HG02610 (cell line): ENCODE data around the gene ITPRID2.

Experiments used
- ATAC-seq: cut with Tn5 transposase; IDR thresholded peaks from one replicate; pipeline ENCODE4 v1.9.1; 2021; ENCODE audit warnings: mild to moderate bottlenecking, moderate library complexity; ENCODE audit not compliant: unreplicated experiment

Gene ITPRID2

GRCh38 chr2:181879295-181879694 lies 12.2 kb upstream of the ITPRID2 start:
- ATAC-seq, result no peak

GRCh38 chr2:181882246-181883020 lies 9.1 kb upstream of the ITPRID2 start:
- ATAC-seq, result no peak

GRCh38 chr2:181884601-181885000 lies 6.9 kb upstream of the ITPRID2 start:
- ATAC-seq, result no peak

- ATAC-seq, result no peak
Observed at GRCh38 chr2:181885096-181885495, 6.4 kb upstream of the ITPRID2 start.

GRCh38 chr2:181886192-181886591 lies 5.3 kb upstream of the ITPRID2 start:
- no peak for ATAC-seq

GRCh38 chr2:181887045-181887444 lies 4.5 kb upstream of the ITPRID2 start:
- ATAC-seq, result no peak

GRCh38 chr2:181889776-181890175 lies 1.8 kb upstream of the ITPRID2 start:
- no peak for ATAC-seq

- ATAC-seq, result no peak
Observed at GRCh38 chr2:181890271-181890670, 1.3 kb upstream of the ITPRID2 start.

- ATAC-seq, result peak; percentile 50
Observed at GRCh38 chr2:181891966-181892798, 652 bp downstream of the ITPRID2 start.

GRCh38 chr2:181892799-181893435 lies 1.4 kb downstream of the ITPRID2 start:
- no peak for ATAC-seq

GRCh38 chr2:181894381-181894780 lies 2.9 kb downstream of the ITPRID2 start:
- ATAC-seq, result no peak

GRCh38 chr2:181895818-181896217 lies 4.3 kb downstream of the ITPRID2 start:
- no peak for ATAC-seq

- no peak for ATAC-seq
Observed at GRCh38 chr2:181896286-181896685, 4.8 kb downstream of the ITPRID2 start.

GRCh38 chr2:181900007-181900651 lies 8.6 kb downstream of the ITPRID2 start:
- ATAC-seq, result no peak

GRCh38 chr2:181902625-181903024 lies 11.1 kb downstream of the ITPRID2 start:
- no peak for ATAC-seq

- ATAC-seq, result no peak
Observed at GRCh38 chr2:181904022-181904632, 12.6 kb downstream of the ITPRID2 start.

GRCh38 chr2:181907057-181907456 lies 15.5 kb downstream of the ITPRID2 start:
- peak; percentile 65 for ATAC-seq

GRCh38 chr2:181907635-181908034 lies 16.1 kb downstream of the ITPRID2 start:
- ATAC-seq, result no peak

- ATAC-seq, result no peak
Observed at GRCh38 chr2:181910028-181910831, 18.7 kb downstream of the ITPRID2 start.

- no peak for ATAC-seq
Observed at GRCh38 chr2:181911830-181912229, 20.3 kb downstream of the ITPRID2 start.
